Stomach (tissue), 9 donors: Measurements from ENCODE around the gene DOCK2. TPM values are rescaled to one million over a fixed set of nuclear protein-coding genes. Genes with fewer than 3 reads are reported as not detected.

ENCODE experiments used
- DNase-seq, 2 donors: peaks; one replicate each; pipeline versions ENCODE4 v3.0.0 to v3.0.0-alpha.2; 2013 to 2019
- H3K27ac ChIP-seq, 5 donors: fragments of 200-600 bp in 4 of 5; sonication (generic) in 4 of 5; one replicate each; pipeline ENCODE4 v1.5.1; 2013 to 2019; ENCODE audit warnings: mild to moderate bottlenecking in 1 of 5, moderate library complexity in 1 of 5
- H3K27me3 ChIP-seq, 3 donors: fragments of 200-600 bp; sonication (generic); one replicate each; pipeline ENCODE4 v1.5.1; 2017 to 2019; ENCODE audit warnings: mixed run types in 1 of 3
- H3K36me3 ChIP-seq, 4 donors: fragments of 200-600 bp; sonication (generic); 1 replicate in 3 of 4; 2 replicates in 1 of 4; pipeline ENCODE4 v1.5.1; 2016 to 2019
- H3K4me1 ChIP-seq, 4 donors: fragments of 200-600 bp; sonication (generic); one replicate each; pipeline ENCODE4 v1.5.1; 2016 to 2019
- H3K4me3 ChIP-seq, 4 donors: fragments of 200-600 bp; sonication (generic) in 3 of 4; one replicate each; pipeline ENCODE4 v1.5.1; 2016 to 2019; ENCODE audit warnings: mild to moderate bottlenecking in 1 of 4
- H3K9me3 ChIP-seq, 4 donors: fragments of 200-600 bp; sonication (generic); one replicate each; pipeline ENCODE4 v1.5.1; 2016 to 2019
- EP300 ChIP-seq: sonication (generic); formaldehyde crosslinking; IDR thresholded peaks from one replicate; pipeline ENCODE4 v1.6.1; 2017; ENCODE audit warnings: antibody characterized with exemption
- POLR2A ChIP-seq, 4 donors: fragments of 450-650 bp; IDR thresholded peaks; one replicate each; pipeline ENCODE4 v1.6.1; 2016; ENCODE audit warnings: antibody characterized with exemption in 4 of 4, control low read depth in 2 of 4, mild to moderate bottlenecking in 1 of 4, moderate library complexity in 1 of 4
- POLR2AphosphoS5 ChIP-seq, 3 donors: sonication (generic); formaldehyde crosslinking; IDR thresholded peaks; one replicate each; pipeline ENCODE4 v1.6.1; 2016; ENCODE audit warnings: antibody characterized with exemption in 3 of 3
- WGBS, 5 donors: extraction: QIAGEN DNeasy Blood & Tissue Kit in 3 of 5; methylation state at CpG; one replicate each; pipeline versions ENCODE4 v1.1.5 to v1.1.7; 2013 to 2018; 5-methylcytosine and 5-hydroxymethylcytosine counted together
- intact Hi-C: fragments of 100-400 bp; cut with DNase I; formaldehyde crosslinking; loops from one replicate; pipeline ENCODE4 v1.15.1; 2023; ENCODE audit warnings: low total_unique reads
- polyA plus RNA-seq, 3 donors: library from polyadenylated mRNA; stranded (reverse); fragments of 200-250 nt; gene quantifications; one replicate each; pipeline ENCODE4 v1.2.3, GENCODE V29; 2013
- total RNA-seq, 5 donors: library from RNA; depleted of rRNA; stranded (reverse); fragments of >200 nt; gene quantifications; one replicate each; pipeline versions ENCODE4 v1.1.0 to v1.2.3, GENCODE V29; 2014 to 2016
- TF ChIP-seq, protein P1 (sequence below), 7 experiments: fragments of 450-650 bp in 4 of 7; fragments of 200-600 bp in 3 of 7; sonication (generic) in 3 of 7; IDR thresholded peaks; one replicate each; pipeline ENCODE4 v1.5.1; 2016 to 2019; ENCODE audit warnings: antibody characterized with exemption in 7 of 7, control low read depth in 2 of 7, mild to moderate bottlenecking in 1 of 7
- donor health status: healthy with polysubstance abuse.
- donor health status: Bipolar disorder and iron deficiency.
- donor health status: healthy.

The DOCK2 gene
- total and polyA plus RNA-seq, 8 donors = 2.1 to 50.2 (median 8.5) TPM

DNA sequence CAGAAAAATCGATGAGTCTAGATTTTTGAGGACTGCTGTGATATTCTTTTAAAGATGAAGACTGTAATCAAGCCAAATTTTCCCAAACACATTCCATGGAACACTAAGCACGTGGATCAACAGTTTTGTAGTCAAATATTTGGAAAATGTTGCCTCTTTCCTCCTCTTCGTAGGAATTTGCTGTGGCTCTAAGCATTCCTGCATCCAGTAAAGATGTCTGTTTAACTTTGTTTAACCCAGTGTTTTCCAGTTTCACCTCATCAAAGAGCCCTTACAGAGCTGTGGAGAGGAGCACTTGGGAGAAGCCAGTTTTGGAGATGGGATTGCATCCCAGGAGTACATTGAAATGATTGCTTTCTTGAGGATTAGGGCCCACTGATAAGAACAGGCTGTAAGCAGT is 284.3 kb downstream of the DOCK2 start:
- intact Hi-C loops = no loop called here
- Histone ChIP-seq H3K27ac (no peak overlapping the region), H3K4me3 (no peak overlapping the region), H3K36me3 (no peaks in the 10 kb centered on the region), H3K27me3 (no peaks in the 10 kb centered on the region), H3K9me3 (no peaks in the 10 kb centered on the region), H3K4me1 (no peaks in the 10 kb centered on the region)
- TF ChIP-seq POLR2AphosphoS5 (IDR thresholded peaks at IDR 0.05) = no peak
- TF ChIP-seq POLR2A (IDR thresholded peaks at IDR 0.05) = no peak
- TF ChIP-seq EP300 = no peak
- TF ChIP-seq, protein P1, sequence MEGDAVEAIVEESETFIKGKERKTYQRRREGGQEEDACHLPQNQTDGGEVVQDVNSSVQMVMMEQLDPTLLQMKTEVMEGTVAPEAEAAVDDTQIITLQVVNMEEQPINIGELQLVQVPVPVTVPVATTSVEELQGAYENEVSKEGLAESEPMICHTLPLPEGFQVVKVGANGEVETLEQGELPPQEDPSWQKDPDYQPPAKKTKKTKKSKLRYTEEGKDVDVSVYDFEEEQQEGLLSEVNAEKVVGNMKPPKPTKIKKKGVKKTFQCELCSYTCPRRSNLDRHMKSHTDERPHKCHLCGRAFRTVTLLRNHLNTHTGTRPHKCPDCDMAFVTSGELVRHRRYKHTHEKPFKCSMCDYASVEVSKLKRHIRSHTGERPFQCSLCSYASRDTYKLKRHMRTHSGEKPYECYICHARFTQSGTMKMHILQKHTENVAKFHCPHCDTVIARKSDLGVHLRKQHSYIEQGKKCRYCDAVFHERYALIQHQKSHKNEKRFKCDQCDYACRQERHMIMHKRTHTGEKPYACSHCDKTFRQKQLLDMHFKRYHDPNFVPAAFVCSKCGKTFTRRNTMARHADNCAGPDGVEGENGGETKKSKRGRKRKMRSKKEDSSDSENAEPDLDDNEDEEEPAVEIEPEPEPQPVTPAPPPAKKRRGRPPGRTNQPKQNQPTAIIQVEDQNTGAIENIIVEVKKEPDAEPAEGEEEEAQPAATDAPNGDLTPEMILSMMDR (IDR thresholded peaks at IDR 0.05) = no peak
- WGBS, 5 donors = 34 to 41% (median 39%) methylated on average over 3 of the region's 3 CpGs
- no peak for DNase-seq

DNA sequence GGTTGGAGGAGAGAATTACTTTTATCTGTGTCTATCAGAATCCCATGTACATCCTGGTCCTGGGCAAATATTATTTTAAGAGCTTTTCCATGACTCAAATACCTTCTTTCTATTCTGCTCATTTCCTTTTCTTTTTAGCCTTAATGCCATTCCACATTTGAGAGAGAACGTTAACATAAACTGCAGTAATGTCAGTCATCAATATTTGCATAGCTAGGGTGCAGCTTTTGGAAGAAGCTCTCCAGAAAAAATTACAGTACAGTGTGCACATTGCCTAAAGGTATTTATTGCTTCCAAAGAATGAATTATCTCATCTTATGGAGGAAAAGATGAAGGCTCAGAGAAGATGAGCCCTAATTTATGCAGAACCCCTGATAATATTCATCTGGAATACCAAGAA is 284.9 kb downstream of the DOCK2 start:
- H3K4me1 ChIP-seq = no peaks in the 10 kb centered on the region
- intact Hi-C loops = no loop called here
- H3K27me3 ChIP-seq = no peaks in the 10 kb centered on the region
- TF ChIP-seq, protein P1 (IDR thresholded peaks at IDR 0.05) = no peak
- TF ChIP-seq EP300 = no peak
- no peak for TF ChIP-seq POLR2AphosphoS5 (IDR thresholded peaks at IDR 0.05)
- TF ChIP-seq POLR2A (IDR thresholded peaks at IDR 0.05) = no peak
- H3K27ac ChIP-seq = no peak overlapping the region
- no peak overlapping the region for H3K4me3 ChIP-seq
- H3K36me3 ChIP-seq = no peaks in the 10 kb centered on the region
- no peaks in the 10 kb centered on the region for H3K9me3 ChIP-seq
- WGBS, 5 donors = 17 to 34% (median 26%) methylated on average over 1 of the region's 1 CpG
- DNase-seq = no peak

DNA sequence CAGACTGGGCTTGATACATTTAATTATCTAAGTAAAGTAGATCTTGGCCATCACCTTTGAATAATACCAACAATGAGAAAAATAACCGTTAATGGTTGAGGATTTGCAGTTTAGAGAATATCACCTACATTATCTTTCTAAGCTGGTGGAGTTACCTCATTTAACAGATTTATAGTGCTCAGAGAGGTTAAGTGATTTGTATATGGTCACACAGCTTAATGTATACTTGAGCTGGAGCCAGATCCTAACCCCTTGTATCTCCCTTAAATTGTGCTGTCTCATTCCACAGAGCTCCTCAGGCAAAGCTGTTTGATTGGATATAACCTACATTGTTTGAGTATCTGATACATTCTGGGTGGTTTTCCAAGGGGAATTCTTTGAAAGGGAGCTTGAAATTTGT is 285.4 kb downstream of the DOCK2 start:
- no peaks in the 10 kb centered on the region for H3K9me3 ChIP-seq
- no peaks in the 10 kb centered on the region for H3K36me3 ChIP-seq
- no peak for DNase-seq
- H3K4me1 ChIP-seq = no peaks in the 10 kb centered on the region
- H3K27me3 ChIP-seq = no peaks in the 10 kb centered on the region
- no peak overlapping the region for H3K27ac ChIP-seq
- H3K4me3 ChIP-seq = no peak overlapping the region
- 65 to 83% (median 71%) methylated on average over 1 of the region's 1 CpG for WGBS, 5 donors
- TF ChIP-seq POLR2A (IDR thresholded peaks at IDR 0.05) (no peak), POLR2AphosphoS5 (IDR thresholded peaks at IDR 0.05) (no peak), EP300 (no peak)
- TF ChIP-seq, protein P1 (IDR thresholded peaks at IDR 0.05) = no peak
- intact Hi-C loops = no loop called here

DNA sequence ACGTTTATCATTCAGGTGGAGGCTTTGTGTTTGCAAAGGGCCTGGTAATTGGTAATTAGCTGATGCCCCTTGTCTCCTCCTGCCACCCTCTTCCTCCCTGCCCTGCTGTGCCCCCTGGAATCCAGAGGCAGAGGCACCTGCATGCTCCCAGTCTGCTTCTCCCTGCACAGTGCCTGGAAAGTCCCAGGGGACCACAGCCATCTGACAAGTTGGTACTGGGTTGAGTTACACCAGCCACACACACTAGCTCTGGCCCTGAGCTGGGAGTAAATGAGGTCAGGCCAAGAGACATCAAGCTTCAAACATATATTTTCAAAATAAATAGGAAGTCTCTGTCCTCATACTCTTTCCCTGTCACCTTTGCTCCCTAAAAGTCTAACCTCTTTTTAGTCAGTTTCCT is 286.9 kb downstream of the DOCK2 start:
- Histone ChIP-seq H3K27me3 (no peaks in the 10 kb centered on the region), H3K4me1 (no peaks in the 10 kb centered on the region), H3K27ac (no peak overlapping the region), H3K9me3 (no peaks in the 10 kb centered on the region), H3K4me3 (no peak overlapping the region), H3K36me3 (no peaks in the 10 kb centered on the region)
- WGBS, 5 donors = 27 to 53% (median 48%) methylated on average over 1 of the region's 1 CpG
- intact Hi-C loops = no loop called here
- DNase-seq = no peak
- TF ChIP-seq, protein P1 (IDR thresholded peaks at IDR 0.05) = no peak
- TF ChIP-seq POLR2A (IDR thresholded peaks at IDR 0.05) (no peak), POLR2AphosphoS5 (IDR thresholded peaks at IDR 0.05) (no peak), EP300 (no peak)
